IMR-90 (cell line): ENCODE data around the gene MYO1F. TPM values are rescaled to one million over a fixed set of nuclear protein-coding genes. Genes with fewer than 3 reads are reported as not detected.

Experiments used
- ATAC-seq: fragments of 200-7000 bp; cut with Tn5 transposase; 2 replicates; pipeline ENCODE4 v1.9.1; 2020; ENCODE audit warnings: low read depth, mild to moderate bottlenecking, moderate library complexity
- BruUV-seq: library from RNA; stranded (reverse); fragments of 400-500 nt; replicated peaks from 2 replicates; lab custom pipeline; 2021; lab: Mats Ljungman, UMichigan
- CTCF ChIA-PET: fragments of 300-600 bp; formaldehyde crosslinking; extraction: SDS; loops from one replicate; lab custom pipeline; 2021; ENCODE audit warnings: antibody characterized with exemption; lab: Yijun Ruan, JAX
- POLR2A ChIA-PET: fragments of 300-600 bp; sonication (Branson Sonifier 250); formaldehyde crosslinking; loops from one replicate; lab custom pipeline; 2022; ENCODE audit warnings: antibody characterized with exemption; ENCODE audit not compliant: unreplicated experiment; lab: Charles Lee
- DNase-seq: peaks from one replicate; pipeline ENCODE4 v3.0.0; 2013
- H2AFZ ChIP-seq: replicated peaks from 2 replicates; pipeline ENCODE3; 2013; ENCODE audit warnings: low read length, mild to moderate bottlenecking; ENCODE audit not compliant: poor library complexity
- H2AK5ac ChIP-seq: 2 replicates; pipeline ENCODE4 v1.6.1; 2013; ENCODE audit warnings: low read depth, low read length, inconsistent platforms
- H2AK9ac ChIP-seq: replicated peaks from 2 replicates; pipeline ENCODE3; 2013; ENCODE audit warnings: mild to moderate bottlenecking, low read depth, low read length, moderate library complexity; ENCODE audit not compliant: poor library complexity
- H2BK120ac ChIP-seq: 2 replicates; pipeline ENCODE4 v1.6.1; 2013; ENCODE audit warnings: low read depth, low read length, inconsistent platforms
- H2BK15ac ChIP-seq: 3 replicates; pipeline ENCODE4 v1.6.1; 2013; ENCODE audit warnings: low read depth, low read length, inconsistent platforms
- H2BK20ac ChIP-seq: 2 replicates; pipeline ENCODE4 v1.6.1; 2013; ENCODE audit warnings: low read depth, mild to moderate bottlenecking, inconsistent platforms, low read length, moderate library complexity
- H2BK5ac ChIP-seq: 2 replicates; pipeline ENCODE4 v1.6.1; 2013; ENCODE audit warnings: mild to moderate bottlenecking, low read depth, low read length, inconsistent platforms; ENCODE audit not compliant: poor library complexity, severe bottlenecking
- H3K14ac ChIP-seq: replicated peaks from 2 replicates; pipeline ENCODE4 v1.6.1; 2013; ENCODE audit warnings: low read depth, low read length, inconsistent platforms
- H3K18ac ChIP-seq: 2 replicates; pipeline ENCODE4 v1.6.1; 2013; ENCODE audit warnings: low read depth, low read length, control low read depth
- H3K23ac ChIP-seq: 2 replicates; pipeline ENCODE4 v1.6.1; 2013; ENCODE audit warnings: low read depth, low read length, inconsistent platforms
- H3K27ac ChIP-seq: 2 replicates; pipeline ENCODE4 v1.5.1; 2013; ENCODE audit warnings: mild to moderate bottlenecking, control low read depth, low read length; ENCODE audit not compliant: insufficient read depth
- H3K27me3 ChIP-seq: 2 replicates; pipeline ENCODE4 v1.6.1; 2013; ENCODE audit warnings: low read length; ENCODE audit not compliant: control insufficient read depth, insufficient read depth
- H3K36me3 ChIP-seq: 2 replicates; pipeline ENCODE4 v1.6.1; 2013; ENCODE audit warnings: low read length, mixed read lengths; ENCODE audit not compliant: control insufficient read depth, insufficient read depth
- H3K4ac ChIP-seq: 2 replicates; pipeline ENCODE4 v1.6.1; 2013; ENCODE audit warnings: low read depth, low read length, inconsistent platforms
- H3K4me1 ChIP-seq: 2 replicates; pipeline ENCODE4 v1.6.1; 2013; ENCODE audit warnings: low read length, mixed read lengths; ENCODE audit not compliant: control insufficient read depth, insufficient read depth
- H3K4me2 ChIP-seq: 2 replicates; pipeline ENCODE4 v1.6.1; 2013; ENCODE audit warnings: low read depth, mild to moderate bottlenecking, control low read depth, low read length, moderate library complexity
- H3K4me3 ChIP-seq: 2 replicates; pipeline ENCODE4 v1.5.1; 2013; ENCODE audit warnings: low read depth, mild to moderate bottlenecking, control low read depth, low read length, moderate library complexity; ENCODE audit not compliant: insufficient read depth
- H3K56ac ChIP-seq: 2 replicates; pipeline ENCODE4 v1.6.1; 2013; ENCODE audit warnings: low read length, inconsistent platforms; ENCODE audit not compliant: insufficient read depth; ENCODE audit errors: extremely low read depth
- H3K79me1 ChIP-seq, 2 experiments: 2 replicates each; pipeline ENCODE4 v1.6.1; 2013; ENCODE audit warnings: low read length in 2 of 2, inconsistent platforms in 1 of 2, low read depth in 1 of 2
- H3K9ac ChIP-seq: 2 replicates; pipeline ENCODE4 v1.6.1; 2013; ENCODE audit warnings: low read depth, low read length, control low read depth
- H3K9me1 ChIP-seq: 2 replicates; pipeline ENCODE4 v1.6.1; 2013; ENCODE audit warnings: low read length, inconsistent platforms; ENCODE audit not compliant: insufficient read depth
- H3K9me3 ChIP-seq: 2 replicates; pipeline ENCODE4 v1.6.1; 2013; ENCODE audit warnings: low read length; ENCODE audit not compliant: control insufficient read depth, insufficient read depth
- H4K20me1 ChIP-seq: 2 replicates; pipeline ENCODE4 v1.6.1; 2013; ENCODE audit warnings: low read length, inconsistent platforms; ENCODE audit not compliant: insufficient read depth
- H4K5ac ChIP-seq: 2 replicates; pipeline ENCODE4 v1.6.1; 2013; ENCODE audit warnings: mild to moderate bottlenecking, low read depth, low read length, control low read depth
- H4K8ac ChIP-seq, 2 experiments: 2 replicates each; pipeline ENCODE4 v1.6.1; 2013; ENCODE audit warnings: low read depth in 2 of 2, low read length in 2 of 2, control low read depth in 1 of 2, inconsistent platforms in 1 of 2
- H4K91ac ChIP-seq: 2 replicates; pipeline ENCODE4 v1.6.1; 2013; ENCODE audit warnings: low read depth, low read length, inconsistent platforms; ENCODE audit not compliant: insufficient read depth
- POLR2A ChIP-seq: IDR thresholded peaks from 2 replicates; pipeline ENCODE4 v1.6.1; 2012; ENCODE audit warnings: mild to moderate bottlenecking, low read depth, low read length
- USF2 ChIP-seq: fragments of 150-350 bp; IDR thresholded peaks from 2 replicates; pipeline ENCODE4 v1.6.1; 2017; ENCODE audit warnings: mild to moderate bottlenecking, antibody characterized with exemption, low read length, low read depth
- WGBS, 2 experiments: methylation state at CpG; one replicate each; pipeline versions ENCODE4 v1.1.5 to v1.1.7; 2013; ENCODE audit warnings: missing lambda C conversion rate in 2 of 2; ENCODE audit not compliant: insufficient read length in 1 of 2; ENCODE audit errors: extremely low coverage in 2 of 2; 5-methylcytosine and 5-hydroxymethylcytosine counted together
- dilution Hi-C: fragments of 300-500 bp; cut with HindIII; formaldehyde crosslinking; loops from one replicate; pipeline ENCODE4 v1.14.3; 2018; ENCODE audit warnings: low sequenced_read_pairs; ENCODE audit not compliant: unreplicated experiment
- in situ Hi-C: fragments of 300-500 bp; cut with MboI; formaldehyde crosslinking; loops from 3 replicates; pipeline ENCODE4 v1.14.3; 2019; ENCODE audit warnings: low sequenced_read_pairs, inconsistent platforms, mixed read lengths
- intact Hi-C: fragments of 100-400 bp; cut with micrococcal nuclease; formaldehyde crosslinking; loops from 2 replicates; pipeline ENCODE4 v1.10.0; 2022
- polyA plus RNA-seq, 3 experiments: library from polyadenylated mRNA; depleted of rRNA; stranded (reverse); fragments of >200 nt; gene quantifications; 2 replicates each; pipeline ENCODE4 v1.2.3, GENCODE V29; 2012; ENCODE audit warnings: low replicate concordance in 1 of 3
- total RNA-seq: library from RNA; depleted of rRNA; stranded (reverse); fragments of >200 nt; gene quantifications from 2 replicates; pipeline ENCODE4 v1.2.3, GENCODE V29; 2012

MYO1F gene
- total and polyA plus RNA-seq, 2 of the 4 experiments (the other 2 are of a cell fraction) = 0.14 to 0.18 TPM

- H3K36me3 ChIP-seq = peaks cover 66% of the 10 kb centered on the region
- peaks cover 8 to 50% of the 10 kb centered on the region in 2 experiments for H3K79me1 ChIP-seq
- DNase-seq = no peak
- no peak overlapping the region for H4K8ac ChIP-seq
- H2BK15ac ChIP-seq = no peak overlapping the region
- in situ Hi-C loops = no loop called here
- H3K9me3 ChIP-seq = no peaks in the 10 kb centered on the region
- H3K56ac ChIP-seq = no peak overlapping the region
- H3K4me2 ChIP-seq = no peak overlapping the region
- H3K14ac ChIP-seq = no peak overlapping the region
- H4K20me1 ChIP-seq = peaks cover 37% of the 10 kb centered on the region
- no peak overlapping the region for H4K5ac ChIP-seq
- H3K27ac ChIP-seq = no peak overlapping the region
- POLR2A ChIA-PET = no interaction called here
- H2BK120ac ChIP-seq = no peak overlapping the region
- H3K4me1 ChIP-seq = no peaks in the 10 kb centered on the region
- no peak overlapping the region for H2BK5ac ChIP-seq
- no peak overlapping the region for H4K91ac ChIP-seq
- no peak overlapping the region for H2AK9ac ChIP-seq
- dilution Hi-C loops = no loop called here
- H3K4me3 ChIP-seq = no peak overlapping the region
- H2BK20ac ChIP-seq = no peak overlapping the region
- no peak for ATAC-seq
- H3K27me3 ChIP-seq = no peaks in the 10 kb centered on the region
- intact Hi-C loops = no loop called here
- no peak overlapping the region for H2AFZ ChIP-seq
- no peak for TF ChIP-seq POLR2A
- no peak for TF ChIP-seq USF2
- CTCF ChIA-PET = no interaction called here
- no peak overlapping the region for H3K4ac ChIP-seq
- peaks cover 4% of the 10 kb centered on the region; the same call in 1 of the 2 replicates for H3K9me1 ChIP-seq
- no TSS peak for BruUV-seq
- no peak overlapping the region for H3K23ac ChIP-seq
- H3K18ac ChIP-seq = no peak overlapping the region
- no peak overlapping the region for H2AK5ac ChIP-seq
- WGBS, 2 experiments = 64% methylated on average over 4 of the region's 15 CpGs; no CpG with 5 or more reads in 1 of the 2 experiments
- H3K9ac ChIP-seq = no peak overlapping the region
Observed at GRCh38 chr19:8488365-8488764, 88.9 kb downstream of the MYO1F start.
